ENCODE data around the gene TMEM145.

TMEM145 gene

GRCh38 chr19:42278452-42279154 is 34.5 kb upstream of the TMEM145 start:
- no peak for DNase-seq

GRCh38 chr19:42279155-42279901 is 33.8 kb upstream of the TMEM145 start:
- no peak for DNase-seq

GRCh38 chr19:42279902-42280814 is 33.0 kb upstream of the TMEM145 start:
- DNase-seq = peak; percentile 87

GRCh38 chr19:42280815-42281145 is 32.3 kb upstream of the TMEM145 start:
- DNase-seq = peak; percentile 44

GRCh38 chr19:42281146-42281826 is 31.8 kb upstream of the TMEM145 start:
- DNase-seq = peak; percentile 44

- DNase-seq = peak; percentile 6
Observed at GRCh38 chr19:42281827-42282762, 31.0 kb upstream of the TMEM145 start.

- no peak for DNase-seq
Observed at GRCh38 chr19:42282819-42283187, 30.3 kb upstream of the TMEM145 start.

GRCh38 chr19:42283188-42284065 is 29.7 kb upstream of the TMEM145 start:
- peak; percentile 95 for DNase-seq

GRCh38 chr19:42284066-42284501 is 29.0 kb upstream of the TMEM145 start:
- DNase-seq = peak; percentile 81

GRCh38 chr19:42284591-42285341 is 28.3 kb upstream of the TMEM145 start:
- no peak for DNase-seq

- no peak for DNase-seq
Observed at GRCh38 chr19:42285541-42285941, 27.6 kb upstream of the TMEM145 start.

GRCh38 chr19:42285988-42286348 is 27.1 kb upstream of the TMEM145 start:
- DNase-seq = no peak

- DNase-seq = no peak
Observed at GRCh38 chr19:42286349-42287016, 26.6 kb upstream of the TMEM145 start.

- no peak for DNase-seq
Observed at GRCh38 chr19:42287017-42287826, 25.9 kb upstream of the TMEM145 start.

- DNase-seq = no peak
Observed at GRCh38 chr19:42287827-42288107, 25.3 kb upstream of the TMEM145 start.

GRCh38 chr19:42288387-42288786 is 24.7 kb upstream of the TMEM145 start:
- no peak for DNase-seq

GRCh38 chr19:42288881-42289555 is 24.1 kb upstream of the TMEM145 start:
- no peak for DNase-seq

- no peak for DNase-seq
Observed at GRCh38 chr19:42289556-42290041, 23.5 kb upstream of the TMEM145 start.

Measured in stimulated activated naive CD4-positive, alpha-beta T cell treated with Interleukin-2 at 50 U/mL for 16 hours (primary cell).